H1 (cell line): Measurements from ENCODE around the gene KIF5A. TPM values are rescaled to one million over a fixed set of nuclear protein-coding genes. Genes with fewer than 3 reads are reported as not detected.

Experiments used
- CTCF ChIA-PET: fragments of 300-600 bp; sonication (Branson Sonifier 250); formaldehyde crosslinking; loops from one replicate; lab custom pipeline; 2021; ENCODE audit not compliant: partially characterized antibody; lab: Charles Lee
- POLR2A ChIA-PET: fragments of 300-600 bp; sonication (Branson Sonifier 250); formaldehyde crosslinking; loops from one replicate; lab custom pipeline; 2021; ENCODE audit warnings: inconsistent platforms; ENCODE audit not compliant: partially characterized antibody; lab: Charles Lee
- DNase-seq, 2 experiments: peaks; one replicate each; pipeline versions ENCODE4 v3.0.0 to v3.0.0-alpha.2; 2010 to 2022; ENCODE audit warnings: low spot score in 2 of 2, low read depth in 1 of 2, mixed read lengths in 1 of 2
- FAIRE-seq: peaks from 2 replicates; lab custom pipeline; 2011; peaks lifted over from hg19 to GRCh38; lab: Jason Lieb, UNC
- H2AFZ ChIP-seq: 2 replicates; pipeline ENCODE4 v1.8.1; 2012; ENCODE audit warnings: low read length, inconsistent platforms
- H2AK5ac ChIP-seq: 2 replicates; pipeline ENCODE4 v1.6.1; 2013; ENCODE audit warnings: low read depth, low read length
- H2BK120ac ChIP-seq: replicated peaks from 2 replicates; pipeline ENCODE3; 2013; ENCODE audit warnings: low read depth, low read length, inconsistent platforms
- H2BK12ac ChIP-seq: 2 replicates; pipeline ENCODE4 v1.6.1; 2013; ENCODE audit warnings: low read depth, low read length
- H2BK15ac ChIP-seq: 2 replicates; pipeline ENCODE4 v1.6.1; 2013; ENCODE audit warnings: low read length
- H2BK20ac ChIP-seq: 2 replicates; pipeline ENCODE4 v1.6.1; 2013; ENCODE audit warnings: low read length
- H2BK5ac ChIP-seq: 2 replicates; pipeline ENCODE4 v1.6.1; 2013; ENCODE audit warnings: low read depth, low read length
- H3K14ac ChIP-seq: 2 replicates; pipeline ENCODE4 v1.6.1; 2013; ENCODE audit warnings: inconsistent platforms; ENCODE audit not compliant: insufficient read length
- H3K18ac ChIP-seq: 2 replicates; pipeline ENCODE4 v1.6.1; 2013; ENCODE audit warnings: low read length; ENCODE audit errors: extremely low read depth
- H3K23ac ChIP-seq: 2 replicates; pipeline ENCODE4 v1.6.1; 2013; ENCODE audit warnings: inconsistent platforms; ENCODE audit not compliant: insufficient read length
- H3K23me2 ChIP-seq: 2 replicates; pipeline ENCODE4 v1.6.1; 2013; ENCODE audit warnings: low read depth, low read length
- H3K27ac ChIP-seq: 2 replicates; pipeline ENCODE4 v1.6.1; 2011; ENCODE audit warnings: low read depth, low read length, inconsistent platforms
- H3K27me3 ChIP-seq, 4 experiments: replicated peaks in 1 of 4; 1 replicate in 1 of 4; 2 replicates in 3 of 4; pipeline versions ENCODE4 v1.6.1 to v1.8.1; 2011 to 2013; ENCODE audit warnings: low read length in 3 of 4, mild to moderate bottlenecking in 3 of 4, inconsistent platforms in 2 of 4, mixed read lengths in 2 of 4, moderate library complexity in 1 of 4; ENCODE audit not compliant: control insufficient read depth in 3 of 4, insufficient read depth in 3 of 4; ENCODE audit errors: extremely low read depth in 1 of 4
- H3K36me3 ChIP-seq, 4 experiments: 2 replicates each; pipeline versions ENCODE4 v1.6.1 to v1.8.1; 2011 to 2013; ENCODE audit warnings: mild to moderate bottlenecking in 4 of 4, low read length in 3 of 4, moderate library complexity in 2 of 4, control low read depth in 1 of 4, inconsistent platforms in 1 of 4; ENCODE audit not compliant: insufficient read depth in 4 of 4, control insufficient read depth in 2 of 4
- H3K4ac ChIP-seq: replicated peaks from 2 replicates; pipeline ENCODE3; 2013; ENCODE audit warnings: low read length, low read depth, mixed read lengths, inconsistent platforms; ENCODE audit not compliant: insufficient read length
- H3K4me1 ChIP-seq, 4 experiments: replicated peaks in 1 of 4; 1 replicate in 1 of 4; 2 replicates in 3 of 4; pipeline versions ENCODE4 v1.6.1 to v1.8.1; 2011 to 2013; ENCODE audit warnings: low read length in 3 of 4, inconsistent platforms in 2 of 4, mixed read lengths in 1 of 4; ENCODE audit not compliant: insufficient read depth in 4 of 4, control insufficient read depth in 3 of 4
- H3K4me2 ChIP-seq, 2 experiments: 2 replicates each; pipeline versions ENCODE4 v1.6.1 to v1.8.1; 2011 to 2013; ENCODE audit warnings: low read depth in 2 of 2, low read length in 2 of 2, control low read depth in 1 of 2, inconsistent platforms in 1 of 2, mild to moderate bottlenecking in 1 of 2; ENCODE audit not compliant: insufficient read depth in 1 of 2
- H3K4me3 ChIP-seq, 4 experiments: fragments of 200-600, 300-600 bp in 1 of 4; sonication (generic), shearing (Covaris generic), sonication (Bioruptor Twin) in 1 of 4; 2 replicates each; pipeline versions ENCODE4 v1.5.1 to v1.8.1; 2011 to 2016; ENCODE audit warnings: low read length in 4 of 4, low read depth in 3 of 4, control low read depth in 2 of 4, inconsistent platforms in 2 of 4, mild to moderate bottlenecking in 2 of 4, mixed read lengths in 1 of 4, moderate library complexity in 1 of 4; ENCODE audit not compliant: insufficient read depth in 2 of 4; ENCODE audit errors: extremely low read depth in 1 of 4
- H3K56ac ChIP-seq: replicated peaks from 2 replicates; pipeline ENCODE3; 2013; ENCODE audit warnings: low read depth, mild to moderate bottlenecking, mixed read lengths, low read length, inconsistent platforms; ENCODE audit not compliant: insufficient read length
- H3K79me1 ChIP-seq: 2 replicates; pipeline ENCODE4 v1.6.1; 2013; ENCODE audit warnings: low read depth, low read length, control low read depth
- H3K79me2 ChIP-seq, 2 experiments: 2 replicates each; pipeline versions ENCODE4 v1.6.1 to v1.8.1; 2012 to 2013; ENCODE audit warnings: low read length in 2 of 2, mild to moderate bottlenecking in 2 of 2, inconsistent platforms in 1 of 2; ENCODE audit not compliant: insufficient read depth in 2 of 2, control insufficient read depth in 1 of 2
- H3K9ac ChIP-seq, 4 experiments: replicated peaks in 1 of 4; 1 replicate in 1 of 4; 2 replicates in 3 of 4; pipeline versions ENCODE4 v1.6.1 to v1.8.1; 2011 to 2013; ENCODE audit warnings: low read depth in 3 of 4, low read length in 3 of 4, control low read depth in 2 of 4, mild to moderate bottlenecking in 2 of 4, moderate library complexity in 2 of 4, inconsistent platforms in 1 of 4; ENCODE audit errors: extremely low read depth in 1 of 4
- H3K9me3 ChIP-seq, 2 experiments: 2 replicates each; pipeline versions ENCODE4 v1.6.1 to v1.8.1; 2012 to 2013; ENCODE audit warnings: mild to moderate bottlenecking in 2 of 2, moderate library complexity in 2 of 2, control low read depth in 1 of 2, inconsistent platforms in 1 of 2, low read depth in 1 of 2, low read length in 1 of 2, mixed read lengths in 1 of 2; ENCODE audit not compliant: insufficient read depth in 2 of 2
- H4K20me1 ChIP-seq, 2 experiments: replicated peaks in 1 of 2; 2 replicates each; pipeline versions ENCODE3 to v1.8.1; 2011 to 2013; ENCODE audit warnings: inconsistent platforms in 2 of 2, low read length in 2 of 2, mild to moderate bottlenecking in 1 of 2; ENCODE audit not compliant: insufficient read depth in 2 of 2, control insufficient read depth in 1 of 2
- H4K5ac ChIP-seq: 2 replicates; pipeline ENCODE4 v1.6.1; 2013; ENCODE audit warnings: low read length, low read depth, mixed read lengths, inconsistent platforms; ENCODE audit not compliant: insufficient read length
- H4K8ac ChIP-seq: 2 replicates; pipeline ENCODE4 v1.8.0; 2013; ENCODE audit warnings: mild to moderate bottlenecking, moderate library complexity, low read length, inconsistent platforms; ENCODE audit not compliant: insufficient read depth; ENCODE audit errors: extremely low read depth
- H4K91ac ChIP-seq: replicated peaks from 2 replicates; pipeline ENCODE3; 2013; ENCODE audit warnings: low read length, mixed read lengths, inconsistent platforms; ENCODE audit not compliant: insufficient read length
- BCL11A ChIP-seq, 2 experiments: IDR thresholded peaks; one replicate each; pipeline ENCODE4 v1.6.1; 2011; ENCODE audit warnings: low read depth in 2 of 2, low read length in 2 of 2, mild to moderate bottlenecking in 2 of 2
- CHD1 ChIP-seq: IDR thresholded peaks from 2 replicates; pipeline ENCODE4 v1.6.1; 2012; ENCODE audit warnings: low read depth, low read length, improper control_type of control experiment
- MAFK ChIP-seq: IDR thresholded peaks from 2 replicates; pipeline ENCODE4 v1.6.1; 2012; ENCODE audit warnings: low read depth, mild to moderate bottlenecking, improper control_type of control experiment, low read length
- MAX ChIP-seq: IDR thresholded peaks from 2 replicates; pipeline ENCODE4 v1.6.1; 2012; ENCODE audit warnings: inconsistent platforms
- SAP30 ChIP-seq: fragments of 300-600 bp; sonication (generic); IDR thresholded peaks from 2 replicates; pipeline ENCODE4 v1.7.1; 2012; ENCODE audit warnings: low read length, moderate library complexity, mild to moderate bottlenecking, inconsistent platforms; ENCODE audit not compliant: insufficient read depth, insufficient replicate concordance
- TBP ChIP-seq: IDR thresholded peaks from 2 replicates; pipeline ENCODE4 v1.6.1; 2011; ENCODE audit warnings: low read depth, low read length, improper control_type of control experiment
- WGBS, 2 experiments: shearing (Covaris generic) in 1 of 2; methylation state at CpG; one replicate each; pipeline versions ENCODE4 v1.1.6 to v1.1.7; 2013 to 2015; ENCODE audit warnings: low lambda C conversion rate in 2 of 2, mixed read lengths in 2 of 2, inconsistent platforms in 1 of 2, low coverage in 1 of 2, missing lambda C conversion rate in 1 of 2; ENCODE audit not compliant: insufficient replicate concordance in 2 of 2, insufficient coverage in 1 of 2, insufficient read length in 1 of 2; ENCODE audit errors: extremely low coverage in 1 of 2, missing lambda C conversion rate in 1 of 2; 5-methylcytosine and 5-hydroxymethylcytosine counted together
- polyA plus RNA-seq, 7 experiments: library from polyadenylated mRNA; depleted of rRNA in 3 of 7; stranded (reverse) in 5 of 7; unstranded in 2 of 7; fragments of >200 nt in 5 of 7; fragments of 200-250 nt in 2 of 7; gene quantifications; 1 replicate in 5 of 7; 2 replicates in 1 of 7; 4 replicates in 1 of 7; pipeline versions ENCODE4 v1.2.1 to v1.2.3, GENCODE V29; 2011 to 2013; ENCODE audit warnings: missing spikeins in 2 of 7, mixed read lengths in 2 of 7
- total RNA-seq: library from RNA; stranded (reverse); fragmentation: NEBNext Ultra II Directional; extraction: Animal tissue kit (Norgen Biotek cat#: 25700); gene quantifications from 2 replicates; pipeline ENCODE4 v1.2.1, GENCODE V29; 2021

The KIF5A gene
- total and polyA plus RNA-seq, 2 of the 8 experiments (the other 6 are each of a cell fraction or from before 2014, with no cell fraction given), result 10.7 to 21.9 TPM

- CTCF ChIA-PET, result interaction anchor here (1.1 to 5.6 kb wide), 6 partner anchors 10 to 321 kb away, joined by 3 to 29 read pairs (median 4); no protein-coding TSS in a partner anchor
- no peaks in the 10 kb centered on the region for H3K79me1 ChIP-seq
- H2BK20ac ChIP-seq, result no peak overlapping the region
- no peak overlapping the region for H3K4me2 ChIP-seq
- H2AK5ac ChIP-seq, result no peak overlapping the region
- no peak for FAIRE-seq
- H3K4me3 ChIP-seq, result no peak overlapping the region
- no peak overlapping the region for H4K5ac ChIP-seq
- no peak overlapping the region for H3K56ac ChIP-seq
- no peak for DNase-seq
- H3K4me1 ChIP-seq, result peaks cover 0 to 2% (median 0%) of the 10 kb centered on the region in 4 experiments; a peak in 1 of 7 replicates
- no peak overlapping the region for H4K8ac ChIP-seq
- peaks cover 0 to 1% (median 0%) of the 10 kb centered on the region in 4 experiments; a peak in 1 of 7 replicates for H3K27me3 ChIP-seq
- H2BK120ac ChIP-seq, result no peak overlapping the region
- no peak overlapping the region for H3K4ac ChIP-seq
- no peak overlapping the region for H3K27ac ChIP-seq
- H3K14ac ChIP-seq, result no peak overlapping the region
- no peaks in the 10 kb centered on the region for H3K9me3 ChIP-seq
- POLR2A ChIA-PET, result interaction anchor here (0.9 to 8.9 kb wide), 12 partner anchors 9 to 47 kb away, joined by 3 to 65 read pairs (median 5); partner anchors contain the start of genes DCTN2 and DDIT3
- H4K91ac ChIP-seq, result no peak overlapping the region
- H3K23me2 ChIP-seq, result no peaks in the 10 kb centered on the region
- H3K23ac ChIP-seq, result no peak overlapping the region
- no peak overlapping the region for H2AFZ ChIP-seq
- no peak overlapping the region for H3K18ac ChIP-seq
- peaks cover 1 to 10% of the 10 kb centered on the region in 2 experiments for H4K20me1 ChIP-seq
- 87% methylated on average over 3 of the region's 3 CpGs; no CpG with 5 or more reads in 1 of the 2 experiments for WGBS, 2 experiments
- H3K36me3 ChIP-seq, result peaks cover 14 to 54% (median 47%) of the 10 kb centered on the region in 4 experiments; a peak in 7 of 8 replicates
- no peak overlapping the region for H2BK5ac ChIP-seq
- H3K79me2 ChIP-seq, result no peaks in the 10 kb centered on the region
- H2BK12ac ChIP-seq, result no peak overlapping the region
- H2BK15ac ChIP-seq, result no peak overlapping the region
- H3K9ac ChIP-seq, result no peak overlapping the region
- TF ChIP-seq MAFK (no peak), SAP30 (no peak), BCL11A (IDR thresholded peaks at IDR 0.05; ENCODE audit: low read depth in 2 of 2, low read length in 2 of 2) (no peak), MAX (no peak), TBP (no peak), CHD1 (no peak)
Observed at GRCh38 chr12:57534991-57535543, 14.8 kb upstream of the KIF5A start.
